GM12864 (cell line): ENCODE results near the gene CDHR4.

Experiments
- DNase-seq: peaks from one replicate; pipeline ENCODE4 v3.0.0-alpha.2; 2011; ENCODE audit warnings: low read depth
- H3K4me3 ChIP-seq: 2 replicates; pipeline ENCODE4 v1.5.1; 2011; ENCODE audit warnings: mild to moderate bottlenecking, low read depth, low read length, control low read depth
- TF ChIP-seq, protein P1 (sequence below): IDR thresholded peaks from 2 replicates; pipeline ENCODE4 v1.5.1; 2011; ENCODE audit warnings: low read depth, mild to moderate bottlenecking, moderate library complexity, low read length, control low read depth, inconsistent platforms; ENCODE audit errors: missing control alignments

The CDHR4 gene

DNA sequence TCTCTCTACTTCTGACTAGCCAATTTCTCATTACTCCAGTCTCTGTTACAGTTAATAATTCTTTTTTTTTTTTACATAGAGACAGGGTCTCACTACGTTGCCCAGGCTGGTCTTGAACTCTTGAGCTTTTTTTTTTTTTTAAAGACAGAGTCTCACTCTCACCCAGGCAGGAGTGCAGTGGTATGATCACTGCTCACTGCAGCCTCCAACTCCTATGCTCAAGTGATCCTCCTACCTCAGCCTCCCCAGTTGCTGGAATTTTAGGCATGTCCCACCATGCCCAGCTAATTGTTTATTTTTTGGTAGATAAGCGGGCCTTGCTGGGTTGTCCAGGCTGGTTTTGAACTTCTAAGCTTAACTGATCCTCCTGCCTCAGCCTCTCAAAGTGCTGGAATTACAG is 27.0 kb downstream of the CDHR4 start:
- TF ChIP-seq, protein P1, sequence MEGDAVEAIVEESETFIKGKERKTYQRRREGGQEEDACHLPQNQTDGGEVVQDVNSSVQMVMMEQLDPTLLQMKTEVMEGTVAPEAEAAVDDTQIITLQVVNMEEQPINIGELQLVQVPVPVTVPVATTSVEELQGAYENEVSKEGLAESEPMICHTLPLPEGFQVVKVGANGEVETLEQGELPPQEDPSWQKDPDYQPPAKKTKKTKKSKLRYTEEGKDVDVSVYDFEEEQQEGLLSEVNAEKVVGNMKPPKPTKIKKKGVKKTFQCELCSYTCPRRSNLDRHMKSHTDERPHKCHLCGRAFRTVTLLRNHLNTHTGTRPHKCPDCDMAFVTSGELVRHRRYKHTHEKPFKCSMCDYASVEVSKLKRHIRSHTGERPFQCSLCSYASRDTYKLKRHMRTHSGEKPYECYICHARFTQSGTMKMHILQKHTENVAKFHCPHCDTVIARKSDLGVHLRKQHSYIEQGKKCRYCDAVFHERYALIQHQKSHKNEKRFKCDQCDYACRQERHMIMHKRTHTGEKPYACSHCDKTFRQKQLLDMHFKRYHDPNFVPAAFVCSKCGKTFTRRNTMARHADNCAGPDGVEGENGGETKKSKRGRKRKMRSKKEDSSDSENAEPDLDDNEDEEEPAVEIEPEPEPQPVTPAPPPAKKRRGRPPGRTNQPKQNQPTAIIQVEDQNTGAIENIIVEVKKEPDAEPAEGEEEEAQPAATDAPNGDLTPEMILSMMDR: no peak
- DNase-seq: no peak

GRCh38 chr3:49771340-49771938 is 28.2 kb downstream of the CDHR4 start:
- DNase-seq: no peak
- TF ChIP-seq, protein P1: no peak
- H3K4me3 ChIP-seq: no peak overlapping the region

More for the DNA sequence above, 27.0 kb downstream of the CDHR4 start:
- no peak overlapping the region for H3K4me3 ChIP-seq

DNA sequence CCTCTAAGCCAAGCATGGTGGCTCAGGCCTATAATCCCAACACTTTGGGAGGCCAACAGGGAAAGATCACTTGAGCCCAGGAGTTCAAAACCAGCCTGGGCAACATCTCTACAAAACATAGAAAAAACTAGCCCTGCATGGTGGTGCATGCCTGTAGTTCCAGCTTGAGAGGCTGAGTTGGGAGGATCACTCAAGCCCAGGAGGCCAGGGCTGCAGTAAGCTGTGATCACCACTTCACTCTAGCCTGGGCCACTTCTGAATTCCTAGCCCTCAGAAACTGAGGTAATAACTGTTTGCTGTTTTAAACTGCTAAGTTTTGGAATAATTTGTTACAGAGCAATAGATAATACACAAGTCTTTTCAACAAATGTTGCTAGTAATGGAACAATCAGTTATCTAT is 29.7 kb downstream of the CDHR4 start:
- TF ChIP-seq, protein P1: no peak
- DNase-seq: no peak
- H3K4me3 ChIP-seq: no peak overlapping the region

GRCh38 chr3:49769286-49769915 is 30.3 kb downstream of the CDHR4 start:
- H3K4me3 ChIP-seq: no peak overlapping the region
- DNase-seq: no peak
- TF ChIP-seq, protein P1: no peak

DNA sequence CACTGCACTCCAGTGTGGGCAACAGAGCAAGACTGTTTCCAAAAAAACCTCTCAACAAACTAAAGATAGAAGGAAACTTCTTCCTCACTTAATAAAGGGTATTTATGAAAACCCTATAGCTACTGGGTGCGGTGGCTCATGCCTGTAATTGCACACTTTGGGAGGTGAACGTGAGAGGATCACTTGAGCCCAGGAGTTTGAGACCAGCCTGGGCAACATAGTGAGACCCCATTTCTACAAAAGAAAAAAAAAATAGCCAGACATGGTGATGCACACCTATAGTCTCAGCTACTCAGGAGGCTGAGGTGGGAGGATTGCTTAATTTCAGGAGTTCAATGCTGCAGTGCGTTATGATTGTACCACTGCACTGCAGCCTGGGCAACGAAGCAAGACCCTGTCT is 35.7 kb downstream of the CDHR4 start:
- H3K4me3 ChIP-seq: no peak overlapping the region
- TF ChIP-seq, protein P1: no peak
- DNase-seq: no peak

DNA sequence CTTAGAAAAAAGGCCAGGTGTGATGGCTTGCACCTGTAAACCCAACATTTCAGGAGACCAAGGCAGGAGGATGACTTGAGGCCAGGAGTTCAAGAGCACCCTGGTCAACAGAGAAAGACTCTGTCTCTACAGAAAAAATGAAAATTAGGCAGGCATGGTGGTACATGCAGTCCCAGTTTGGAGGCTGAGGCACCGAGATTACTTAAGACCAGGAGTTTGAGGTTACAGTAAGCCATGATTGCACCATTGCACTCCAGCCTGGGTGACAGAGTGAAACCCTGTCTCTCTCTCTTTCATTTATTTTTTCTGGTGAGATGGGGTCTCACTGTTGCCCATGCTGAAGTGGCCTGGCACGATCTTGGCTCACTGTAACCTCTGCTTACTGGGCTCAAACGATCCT is 38.0 kb downstream of the CDHR4 start:
- H3K4me3 ChIP-seq: no peak overlapping the region
- DNase-seq: no peak
- TF ChIP-seq, protein P1: no peak

- TF ChIP-seq, protein P1: no peak
- DNase-seq: no peak
Observed at GRCh38 chr3:49759226-49759625, 40.4 kb downstream of the CDHR4 start.

More at GRCh38 chr3:49759226-49759625, 40.4 kb downstream of the CDHR4 start:
- no peak overlapping the region for H3K4me3 ChIP-seq
